GM12892 (cell line): ENCODE measurements around the gene EPN1.
A peak's percentile ranks its signal among the peaks of the same experiment; 100 is the strongest.

ENCODE experiments used
- POLR2A ChIP-seq: IDR thresholded peaks from 2 replicates; pipeline ENCODE4 v1.6.1; 2011; ENCODE audit warnings: low read depth, low read length, control low read depth
- POLR2AphosphoS5 ChIP-seq: IDR thresholded peaks from 2 replicates; pipeline ENCODE4 v1.6.1; 2011; ENCODE audit warnings: low read depth, low read length, control low read depth
- TAF1 ChIP-seq: IDR thresholded peaks from 2 replicates; pipeline ENCODE4 v1.6.1; 2011; ENCODE audit warnings: low read depth, mild to moderate bottlenecking, control low read depth, low read length, borderline replicate concordance

DNA sequence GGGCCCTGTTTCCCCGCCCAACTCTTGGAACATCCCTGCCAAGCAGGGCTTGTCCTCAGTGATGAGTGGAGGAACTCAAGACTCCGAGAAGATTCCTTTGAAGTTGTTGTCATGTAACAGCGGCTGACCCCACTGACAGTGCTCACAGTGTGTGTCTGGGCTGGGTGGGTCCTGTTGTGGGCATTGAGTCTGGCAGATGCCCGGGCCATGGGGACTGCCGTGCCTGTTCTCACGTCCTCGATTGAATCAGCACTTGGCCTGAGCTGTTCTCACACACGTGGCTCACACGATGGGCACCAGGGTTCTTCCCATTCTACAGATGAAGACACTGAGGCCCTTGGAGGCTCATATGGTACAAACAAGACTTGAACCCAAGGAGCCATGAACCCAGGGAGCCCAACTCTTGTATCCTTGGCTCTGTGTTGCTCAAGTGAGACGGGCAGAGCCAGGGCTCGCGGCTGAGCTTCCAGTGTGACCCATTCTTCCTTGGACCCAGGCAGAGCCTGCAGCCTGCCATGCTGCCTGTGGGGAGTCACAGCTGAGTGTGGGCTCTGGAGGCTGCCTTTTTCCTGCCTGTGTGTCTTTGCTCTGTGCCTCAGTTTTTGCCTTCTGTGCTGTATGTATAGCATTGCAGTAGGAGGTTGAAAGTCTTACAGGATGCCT is 8.6 kb upstream of the EPN1 start:
- TF ChIP-seq POLR2A (peak; percentile 44; the same call in 1 of the 2 replicates), TAF1 (no peak), POLR2AphosphoS5 (peak; percentile 12; the same call in 1 of the 2 replicates)
